GM23338 (cell line): ENCODE data around the gene GUCD1. TPM values are rescaled to one million over a fixed set of nuclear protein-coding genes. Genes with fewer than 3 reads are reported as not detected.

Source experiments
- ATAC-seq: fragments of 200-7000 bp; cut with Tn5 transposase; 3 replicates; pipeline ENCODE4 v1.9.1; 2020
- DNase-seq: peaks from one replicate; pipeline ENCODE4 v3.0.0-alpha.2; 2015; ENCODE audit warnings: low spot score
- H2AFZ ChIP-seq: fragments of 200-600 bp; sonication (generic); 2 replicates; pipeline ENCODE4 v1.8.0; 2016; ENCODE audit warnings: antibody characterized with exemption, mild to moderate bottlenecking, moderate library complexity
- H3F3A ChIP-seq: fragments of 200-600 bp; sonication (generic); replicated peaks from 2 replicates; pipeline ENCODE4 v1.8.0; 2017; ENCODE audit warnings: antibody characterized with exemption, mixed run types, low read depth
- H3K27ac ChIP-seq: fragments of 200-600 bp; sonication (generic); 2 replicates; pipeline ENCODE4 v1.6.1; 2016; ENCODE audit warnings: low read depth
- H3K27me3 ChIP-seq: fragments of 200-600 bp; sonication (generic); 2 replicates; pipeline ENCODE4 v1.8.0; 2016; ENCODE audit warnings: mild to moderate bottlenecking, mixed run types, moderate library complexity; ENCODE audit not compliant: insufficient read depth
- H3K36me3 ChIP-seq: fragments of 200-600 bp; sonication (generic); 2 replicates; pipeline ENCODE4 v1.8.0; 2016; ENCODE audit warnings: mild to moderate bottlenecking; ENCODE audit not compliant: insufficient read depth
- H3K4me1 ChIP-seq: fragments of 200-600 bp; sonication (generic); 2 replicates; pipeline ENCODE4 v1.8.0; 2016; ENCODE audit warnings: mild to moderate bottlenecking, moderate library complexity; ENCODE audit not compliant: insufficient read depth
- H3K4me2 ChIP-seq: fragments of 200-600 bp; sonication (generic); 2 replicates; pipeline ENCODE4 v1.7.1; 2017; ENCODE audit warnings: mixed run types
- H3K4me3 ChIP-seq: fragments of 200-600 bp; sonication (generic); 2 replicates; pipeline ENCODE4 v1.6.1; 2016; ENCODE audit warnings: mixed run types
- H3K79me2 ChIP-seq: fragments of 200-600 bp; sonication (generic); replicated peaks from 2 replicates; pipeline ENCODE4 v1.8.0; 2017; ENCODE audit warnings: mild to moderate bottlenecking; ENCODE audit not compliant: insufficient read depth
- H3K9me2 ChIP-seq: fragments of 200-600 bp; sonication (generic); 2 replicates; pipeline ENCODE4 v1.8.0; 2017; ENCODE audit not compliant: insufficient read depth
- H4K20me1 ChIP-seq: fragments of 200-600 bp; sonication (generic); replicated peaks from 2 replicates; pipeline ENCODE4 v1.8.0; 2017; ENCODE audit warnings: mild to moderate bottlenecking; ENCODE audit not compliant: insufficient read depth
- H3K27ac Mint-ChIP-seq: 2 replicates; pipeline ENCODE4 v1.8.0; 2020; ENCODE audit warnings: inconsistent platforms, mild to moderate bottlenecking, moderate library complexity, mixed read lengths
- H3K27me3 Mint-ChIP-seq: 3 replicates; pipeline ENCODE4 v1.8.0; 2022; ENCODE audit warnings: low read depth, mild to moderate bottlenecking, moderate library complexity, mixed read lengths, inconsistent platforms; ENCODE audit not compliant: insufficient read depth, poor library complexity
- H3K36me3 Mint-ChIP-seq: 3 replicates; pipeline ENCODE4 v1.8.0; 2021; ENCODE audit warnings: low read depth, mild to moderate bottlenecking, inconsistent platforms, moderate library complexity, mixed read lengths
- H3K4me1 Mint-ChIP-seq: 3 replicates; pipeline ENCODE4 v1.8.0; 2020; ENCODE audit warnings: mild to moderate bottlenecking, inconsistent platforms, mixed read lengths
- H3K4me3 Mint-ChIP-seq: 3 replicates; pipeline ENCODE4 v1.8.0; 2021; ENCODE audit warnings: moderate library complexity, mild to moderate bottlenecking, inconsistent platforms, mixed read lengths
- H3K9me3 Mint-ChIP-seq: 3 replicates; pipeline ENCODE4 v1.8.0; 2020; ENCODE audit warnings: moderate library complexity, mild to moderate bottlenecking, inconsistent platforms, mixed read lengths
- CREB1 ChIP-seq: fragments of 250-450 bp; sonication (Bioruptor Pico); IDR thresholded peaks from 2 replicates; pipeline ENCODE4 v1.5.0; 2020; ENCODE audit warnings: low read depth, mild to moderate bottlenecking, moderate library complexity
- ETS1 ChIP-seq: IDR thresholded peaks from 2 replicates; pipeline ENCODE4 v1.6.1; 2016; ENCODE audit warnings: antibody characterized with exemption
- POLR2AphosphoS5 ChIP-seq: IDR thresholded peaks from 2 replicates; pipeline ENCODE4 v1.6.1; 2016; ENCODE audit warnings: antibody characterized with exemption, low read depth
- STAT1 ChIP-seq: IDR thresholded peaks from one replicate; pipeline ENCODE4 v1.6.1; 2016; ENCODE audit warnings: antibody characterized with exemption; ENCODE audit not compliant: unreplicated experiment
- ZNF331 ChIP-seq: fragments of 250-450 bp; sonication (Bioruptor Pico); IDR thresholded peaks from 2 replicates; pipeline ENCODE4 v1.5.0; 2020; ENCODE audit warnings: low read depth, mild to moderate bottlenecking, moderate library complexity
- polyA plus RNA-seq: library from polyadenylated mRNA; unstranded; fragments of >200 nt; fragmentation: Nextera tagmentation; extraction: Ambion mirVana; gene quantifications from 2 replicates; pipeline ENCODE4 v1.2.1, GENCODE V29; 2016
- total RNA-seq: library from RNA; depleted of rRNA; stranded (reverse); fragments of >200 nt; shearing (Covaris generic); gene quantifications from 2 replicates; pipeline ENCODE4 v1.2.3, GENCODE V29; 2014
- TF ChIP-seq, protein P1 (sequence below): IDR thresholded peaks from one replicate; pipeline ENCODE4 v1.6.1; 2018; ENCODE audit warnings: antibody characterized with exemption; ENCODE audit not compliant: unreplicated experiment

GUCD1 gene
- total and polyA plus RNA-seq, 2 experiments from 2014 or later = 39.0 to 106 TPM

GRCh38 chr22:24576778-24577177, 21.8 kb upstream of the GUCD1 start (continued):
- TF ChIP-seq, protein P1, sequence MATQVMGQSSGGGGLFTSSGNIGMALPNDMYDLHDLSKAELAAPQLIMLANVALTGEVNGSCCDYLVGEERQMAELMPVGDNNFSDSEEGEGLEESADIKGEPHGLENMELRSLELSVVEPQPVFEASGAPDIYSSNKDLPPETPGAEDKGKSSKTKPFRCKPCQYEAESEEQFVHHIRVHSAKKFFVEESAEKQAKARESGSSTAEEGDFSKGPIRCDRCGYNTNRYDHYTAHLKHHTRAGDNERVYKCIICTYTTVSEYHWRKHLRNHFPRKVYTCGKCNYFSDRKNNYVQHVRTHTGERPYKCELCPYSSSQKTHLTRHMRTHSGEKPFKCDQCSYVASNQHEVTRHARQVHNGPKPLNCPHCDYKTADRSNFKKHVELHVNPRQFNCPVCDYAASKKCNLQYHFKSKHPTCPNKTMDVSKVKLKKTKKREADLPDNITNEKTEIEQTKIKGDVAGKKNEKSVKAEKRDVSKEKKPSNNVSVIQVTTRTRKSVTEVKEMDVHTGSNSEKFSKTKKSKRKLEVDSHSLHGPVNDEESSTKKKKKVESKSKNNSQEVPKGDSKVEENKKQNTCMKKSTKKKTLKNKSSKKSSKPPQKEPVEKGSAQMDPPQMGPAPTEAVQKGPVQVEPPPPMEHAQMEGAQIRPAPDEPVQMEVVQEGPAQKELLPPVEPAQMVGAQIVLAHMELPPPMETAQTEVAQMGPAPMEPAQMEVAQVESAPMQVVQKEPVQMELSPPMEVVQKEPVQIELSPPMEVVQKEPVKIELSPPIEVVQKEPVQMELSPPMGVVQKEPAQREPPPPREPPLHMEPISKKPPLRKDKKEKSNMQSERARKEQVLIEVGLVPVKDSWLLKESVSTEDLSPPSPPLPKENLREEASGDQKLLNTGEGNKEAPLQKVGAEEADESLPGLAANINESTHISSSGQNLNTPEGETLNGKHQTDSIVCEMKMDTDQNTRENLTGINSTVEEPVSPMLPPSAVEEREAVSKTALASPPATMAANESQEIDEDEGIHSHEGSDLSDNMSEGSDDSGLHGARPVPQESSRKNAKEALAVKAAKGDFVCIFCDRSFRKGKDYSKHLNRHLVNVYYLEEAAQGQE = no peak
- TF ChIP-seq ETS1 = no peak

- Histone ChIP-seq H4K20me1 (peaks cover 25% of the 10 kb centered on the region; the same call in 1 of the 2 replicates), H2AFZ (no peak overlapping the region), H3K27me3 (no peaks in the 10 kb centered on the region), H3K9me2 (no peaks in the 10 kb centered on the region), H3K4me3 (no peak overlapping the region), H3K4me2 (no peak overlapping the region), H3K36me3 (peaks cover 54% of the 10 kb centered on the region), H3K4me1 (no peaks in the 10 kb centered on the region), H3K27ac (no peak overlapping the region), H3K79me2 (peaks cover 24% of the 10 kb centered on the region), H3F3A (peaks cover 15% of the 10 kb centered on the region; the same call in 1 of the 2 replicates)
- ATAC-seq (no peak), DNase-seq (no peak)
- H3K9me3 Mint-ChIP-seq = no peaks in the 10 kb centered on the region
- H3K36me3 Mint-ChIP-seq = peaks cover 73% of the 10 kb centered on the region
- peaks cover 6% of the 10 kb centered on the region for H3K27me3 Mint-ChIP-seq
- no peak overlapping the region for H3K4me3 Mint-ChIP-seq
- no peak overlapping the region for H3K27ac Mint-ChIP-seq
- no peak for TF ChIP-seq POLR2AphosphoS5
- H3K4me1 Mint-ChIP-seq = no peaks in the 10 kb centered on the region
Observed at GRCh38 chr22:24571266-24571665, 16.3 kb upstream of the GUCD1 start.

GRCh38 chr22:24567668-24568067, 12.7 kb upstream of the GUCD1 start:
- Histone ChIP-seq H3K36me3 (peaks cover 39% of the 10 kb centered on the region), H2AFZ (no peak overlapping the region), H3K79me2 (peaks cover 60% of the 10 kb centered on the region), H3K9me2 (no peaks in the 10 kb centered on the region), H3K27ac (no peak overlapping the region), H4K20me1 (peaks cover 50% of the 10 kb centered on the region), H3F3A (0 out of 2 replicates have a peak, but pooled peaks cover 6% of the 10 kb centered on the region), H3K27me3 (no peaks in the 10 kb centered on the region), H3K4me2 (no peak overlapping the region), H3K4me1 (no peaks in the 10 kb centered on the region), H3K4me3 (no peak overlapping the region)
- ATAC-seq (no peak), DNase-seq (no peak)
- Mint-ChIP-seq H3K27ac (no peak overlapping the region), H3K36me3 (peaks cover 67% of the 10 kb centered on the region), H3K27me3 (peaks cover 2% of the 10 kb centered on the region), H3K4me1 (no peaks in the 10 kb centered on the region), H3K9me3 (no peaks in the 10 kb centered on the region), H3K4me3 (no peak overlapping the region)
- TF ChIP-seq ZNF331 (CRISPR knock-in tag) (no peak), STAT1 (no peak), POLR2AphosphoS5 (no peak), CREB1 (CRISPR knock-in tag) (no peak), ETS1 (no peak)
- TF ChIP-seq, protein P1 = no peak
